Testis (tissue), 2 donors: ENCODE data around the gene MSL1.

Experiments used
- POLR2A ChIP-seq: fragments of 450-650 bp; IDR thresholded peaks from one replicate; pipeline ENCODE4 v1.6.1; 2017; ENCODE audit warnings: antibody characterized with exemption, mild to moderate bottlenecking, moderate library complexity
- TF ChIP-seq, protein P1 (sequence below), 3 experiments: fragments of 450-650 bp in 2 of 3; fragments of 200-600 bp in 1 of 3; sonication (generic) in 1 of 3; IDR thresholded peaks; one replicate each; pipeline ENCODE4 v1.5.1; 2016 to 2019; ENCODE audit warnings: antibody characterized with exemption in 3 of 3, mild to moderate bottlenecking in 2 of 3, moderate library complexity in 1 of 3

DNA sequence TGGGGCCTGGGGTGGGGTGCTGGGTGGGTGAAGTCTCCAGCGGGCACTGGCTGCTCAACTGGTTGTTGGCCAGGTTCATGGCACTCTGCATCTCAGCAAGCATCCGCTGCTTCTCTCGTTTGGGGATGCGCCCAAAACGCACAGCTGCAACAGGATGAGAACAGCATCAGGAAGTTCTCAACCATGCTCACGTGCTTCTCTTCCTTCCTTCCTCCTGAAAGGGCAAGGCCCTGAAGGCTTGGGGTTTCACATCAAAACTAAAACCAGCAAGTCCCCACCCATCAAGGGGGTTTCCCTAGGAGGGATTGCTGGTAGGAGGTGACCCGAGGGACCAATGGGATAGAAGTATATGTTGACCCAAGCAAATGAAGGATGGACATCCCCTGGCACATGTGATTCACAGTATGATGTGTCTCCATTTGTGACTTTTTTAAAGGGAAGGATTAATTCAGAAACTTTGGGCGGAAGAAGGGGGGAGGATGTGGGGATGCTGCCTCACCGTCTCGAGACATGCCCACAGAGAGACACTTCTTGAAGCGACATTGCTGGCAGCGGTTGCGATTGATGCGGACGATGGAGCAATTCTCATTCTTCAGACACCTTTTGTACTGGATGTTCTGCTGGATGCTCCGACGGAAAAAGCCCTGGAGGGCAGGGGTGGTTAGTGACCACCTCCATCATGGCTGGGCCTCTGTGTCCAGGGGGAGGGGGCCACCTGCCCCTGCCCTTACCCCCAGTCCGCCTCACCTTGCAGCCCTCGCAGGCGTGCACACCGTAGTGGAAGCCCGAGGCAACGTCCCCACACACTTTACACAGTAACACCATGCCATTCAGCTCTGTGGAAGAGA lies 25.6 kb upstream of the MSL1 start:
- TF ChIP-seq POLR2A: no peak
- TF ChIP-seq, protein P1, sequence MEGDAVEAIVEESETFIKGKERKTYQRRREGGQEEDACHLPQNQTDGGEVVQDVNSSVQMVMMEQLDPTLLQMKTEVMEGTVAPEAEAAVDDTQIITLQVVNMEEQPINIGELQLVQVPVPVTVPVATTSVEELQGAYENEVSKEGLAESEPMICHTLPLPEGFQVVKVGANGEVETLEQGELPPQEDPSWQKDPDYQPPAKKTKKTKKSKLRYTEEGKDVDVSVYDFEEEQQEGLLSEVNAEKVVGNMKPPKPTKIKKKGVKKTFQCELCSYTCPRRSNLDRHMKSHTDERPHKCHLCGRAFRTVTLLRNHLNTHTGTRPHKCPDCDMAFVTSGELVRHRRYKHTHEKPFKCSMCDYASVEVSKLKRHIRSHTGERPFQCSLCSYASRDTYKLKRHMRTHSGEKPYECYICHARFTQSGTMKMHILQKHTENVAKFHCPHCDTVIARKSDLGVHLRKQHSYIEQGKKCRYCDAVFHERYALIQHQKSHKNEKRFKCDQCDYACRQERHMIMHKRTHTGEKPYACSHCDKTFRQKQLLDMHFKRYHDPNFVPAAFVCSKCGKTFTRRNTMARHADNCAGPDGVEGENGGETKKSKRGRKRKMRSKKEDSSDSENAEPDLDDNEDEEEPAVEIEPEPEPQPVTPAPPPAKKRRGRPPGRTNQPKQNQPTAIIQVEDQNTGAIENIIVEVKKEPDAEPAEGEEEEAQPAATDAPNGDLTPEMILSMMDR (IDR thresholded peaks at IDR 0.05): no peak
